Subcutaneous adipose tissue (tissue), 4 donors: ENCODE measurements around the gene CHST8. TPM values are rescaled to one million over a fixed set of nuclear protein-coding genes. Genes with fewer than 3 reads are reported as not detected.

Experiments used
- CTCF ChIP-seq: fragments of 450-650 bp; IDR thresholded peaks from one replicate; pipeline ENCODE4 v1.5.1; 2016; ENCODE audit warnings: low read depth, mild to moderate bottlenecking, control low read depth, antibody characterized with exemption, moderate library complexity
- total RNA-seq, 4 donors: library from RNA; depleted of rRNA; stranded (reverse); fragments of >200 nt; gene quantifications; one replicate each; pipeline ENCODE4 v1.1.0, GENCODE V29; 2016

Gene CHST8
- total RNA-seq, 4 donors from 2014 or later: 0.49 to 4.0 (median 0.70) TPM

- no peak for TF ChIP-seq CTCF
Observed at GRCh38 chr19:33795370-33796163, 173.8 kb downstream of the CHST8 start.

GRCh38 chr19:33796164-33796875, 174.6 kb downstream of the CHST8 start, which contains the start of gene KCTD15:
KCTD15 (plus strand) TSS chr19:33796870; CDS start chr19:33800455, 3,585 bp downstream.
- TF ChIP-seq CTCF: no peak

- no peak for TF ChIP-seq CTCF
Observed at GRCh38 chr19:33797802-33798671, 176.3 kb downstream of the CHST8 start.

- no peak for TF ChIP-seq CTCF
Observed at GRCh38 chr19:33798681-33799111, 176.9 kb downstream of the CHST8 start.

GRCh38 chr19:33799476-33799875, 177.7 kb downstream of the CHST8 start:
- no peak for TF ChIP-seq CTCF

GRCh38 chr19:33800012-33800680, 178.4 kb downstream of the CHST8 start:
- no peak for TF ChIP-seq CTCF
